Peyer's patch (tissue), 4 donors: ENCODE measurements around the gene ZGPAT. TPM values are rescaled to one million over a fixed set of nuclear protein-coding genes. Genes with fewer than 3 reads are reported as not detected.

ENCODE experiments used
- DNase-seq, 3 donors: peaks; one replicate each; pipeline ENCODE4 v3.0.0-alpha.2; 2017 to 2019
- H3K27ac ChIP-seq, 4 donors: fragments of 200-600 bp; sonication (generic); one replicate each; pipeline ENCODE4 v1.5.1; 2016 to 2019
- H3K27me3 ChIP-seq, 2 donors: fragments of 200-600 bp; sonication (generic); one replicate each; pipeline ENCODE4 v1.5.1; 2019
- H3K36me3 ChIP-seq, 3 donors: fragments of 200-600 bp; sonication (generic); one replicate each; pipeline ENCODE4 v1.5.1; 2016 to 2019
- H3K4me1 ChIP-seq, 4 donors: fragments of 200-600 bp; sonication (generic); one replicate each; pipeline ENCODE4 v1.5.1; 2016 to 2019
- H3K4me3 ChIP-seq, 4 donors: fragments of 200-600 bp; sonication (generic); 1 replicate in 3 of 4; 2 replicates in 1 of 4; pipeline ENCODE4 v1.5.1; 2016 to 2019; ENCODE audit warnings: mild to moderate bottlenecking in 1 of 4
- H3K9me3 ChIP-seq, 4 donors: fragments of 200-600 bp; sonication (generic); one replicate each; pipeline ENCODE4 v1.5.1; 2016 to 2019; ENCODE audit warnings: mild to moderate bottlenecking in 1 of 4
- CTCF ChIP-seq, 6 experiments: fragments of 450-650 bp in 4 of 6; fragments of 200-600 bp in 2 of 6; sonication (generic) in 1 of 6; IDR thresholded peaks; one replicate each; pipeline ENCODE4 v1.5.1; 2017 to 2019; ENCODE audit warnings: antibody characterized with exemption in 6 of 6, mild to moderate bottlenecking in 3 of 6, moderate library complexity in 1 of 6
- POLR2A ChIP-seq, 2 donors: fragments of 450-650 bp; IDR thresholded peaks; one replicate each; pipeline ENCODE4 v1.5.1; 2017; ENCODE audit warnings: antibody characterized with exemption in 2 of 2, mild to moderate bottlenecking in 2 of 2, moderate library complexity in 2 of 2
- total RNA-seq, 4 donors: library from RNA; depleted of rRNA; stranded (reverse); fragments of >200 nt; gene quantifications; one replicate each; pipeline ENCODE4 v1.1.0, GENCODE V29; 2016

ZGPAT gene
- total RNA-seq, 4 donors from 2014 or later = 48.9 to 67.7 (median 54.7) TPM

GRCh38 chr20:63705232-63706026 lies 2.4 kb upstream of the ZGPAT start:
- no peak for TF ChIP-seq POLR2A (IDR thresholded peaks at IDR 0.05)
- no peak for TF ChIP-seq CTCF (IDR thresholded peaks at IDR 0.05)
- peaks cover 4 to 25% (median 18%) of the 10 kb centered on the region in 4 donors for H3K4me1 ChIP-seq
- H3K27ac ChIP-seq = no peak overlapping the region
- no peak for DNase-seq
- H3K27me3 ChIP-seq = no peaks in the 10 kb centered on the region
- H3K36me3 ChIP-seq = peaks cover 0 to 45% (median 0%) of the 10 kb centered on the region in 3 donors
- no peak overlapping the region for H3K4me3 ChIP-seq
- no peaks in the 10 kb centered on the region for H3K9me3 ChIP-seq

GRCh38 chr20:63706027-63706695 lies 1.7 kb upstream of the ZGPAT start:
- Histone ChIP-seq H3K4me3 (peak overlapping the region in 2 of 4 donors; percentile 83 to 99), H3K9me3 (no peaks in the 10 kb centered on the region), H3K4me1 (peaks cover 4 to 25% (median 18%) of the 10 kb centered on the region in 4 donors), H3K27me3 (no peaks in the 10 kb centered on the region), H3K27ac (peak overlapping the region in 3 of 4 donors; percentile 89 to 96 (median 93)), H3K36me3 (peaks cover 0 to 49% (median 0%) of the 10 kb centered on the region in 3 donors)
- peak in 1 of 3 donors; percentile 61 for DNase-seq
- TF ChIP-seq CTCF (IDR thresholded peaks at IDR 0.05) (no peak), POLR2A (IDR thresholded peaks at IDR 0.05) (no peak)

GRCh38 chr20:63706852-63707557 lies 834 bp upstream of the ZGPAT start:
- Histone ChIP-seq H3K9me3 (no peaks in the 10 kb centered on the region), H3K27me3 (no peaks in the 10 kb centered on the region), H3K36me3 (peaks cover 0 to 54% (median 0%) of the 10 kb centered on the region in 3 donors), H3K4me3 (peak overlapping the region; percentile 83 to 99 (median 92)), H3K27ac (peak overlapping the region; percentile 89 to 96 (median 93)), H3K4me1 (peaks cover 4 to 25% (median 18%) of the 10 kb centered on the region in 4 donors)
- TF ChIP-seq CTCF (IDR thresholded peaks at IDR 0.05) (peak in 4 of 6 experiments; percentile 38 to 59 (median 53)), POLR2A (IDR thresholded peaks at IDR 0.05) (no peak)
- peak; percentile 47 to 79 (median 75) for DNase-seq

GRCh38 chr20:63708301-63709148 lies 686 bp downstream of the ZGPAT start:
- Histone ChIP-seq H3K27me3 (no peaks in the 10 kb centered on the region), H3K4me1 (peaks cover 4 to 25% (median 18%) of the 10 kb centered on the region in 4 donors), H3K4me3 (peak overlapping the region; percentile 83 to 99 (median 92)), H3K36me3 (peaks cover 0 to 68% (median 0%) of the 10 kb centered on the region in 3 donors), H3K9me3 (no peaks in the 10 kb centered on the region), H3K27ac (peak overlapping the region; percentile 89 to 96 (median 93))
- TF ChIP-seq CTCF (IDR thresholded peaks at IDR 0.05) = no peak
- no peak for TF ChIP-seq POLR2A (IDR thresholded peaks at IDR 0.05)
- peak in 2 of 3 donors; percentile 55 to 57 for DNase-seq
